ENCODE measurements around the gene TUBAL3.

DNA sequence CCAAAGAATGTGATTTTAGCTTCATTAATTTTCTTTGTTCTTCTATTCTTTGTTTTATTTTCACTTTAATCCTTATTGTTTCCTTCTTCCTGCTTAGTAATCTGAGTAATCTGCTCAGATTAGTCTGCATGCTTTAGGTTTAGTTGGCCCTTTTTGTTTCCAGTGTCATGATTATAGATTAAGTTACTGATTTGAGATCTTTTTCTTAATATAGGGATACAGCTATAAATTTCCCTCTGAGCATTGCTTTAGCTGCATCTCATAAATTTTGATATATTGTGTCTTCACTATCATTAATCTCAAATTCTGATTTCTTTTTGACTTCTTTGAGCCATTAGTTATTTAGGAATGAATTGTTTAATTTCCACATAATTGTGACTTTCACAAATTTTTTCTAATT, 14.0 kb upstream of the TUBAL3 start:
- TF ChIP-seq CTCF (IDR thresholded peaks at IDR 0.05), result no peak
- TF ChIP-seq POLR2A (IDR thresholded peaks at IDR 0.05), result no peak
- no peak for TF ChIP-seq EP300 (IDR thresholded peaks at IDR 0.05)
- no peak for TF ChIP-seq POLR2AphosphoS5 (IDR thresholded peaks at IDR 0.05)

Measured in suprapubic skin (tissue), 4 donors.